Stimulated activated CD4-positive, alpha-beta T cell treated with anti-CD3 and anti-CD28 coated beads, Interleukin-15, amount 100 ng/mL, for 1 hour (primary cell): ENCODE results near the gene TMEM132C.

Source experiments
- DNase-seq, 2 donors: peaks; one replicate each; pipeline ENCODE4 v3.0.0-alpha.2; 2020; ENCODE audit warnings: low read depth in 1 of 2, low spot score in 1 of 2

The TMEM132C gene

GRCh38 chr12:128606538-128606937 lies 339.6 kb downstream of the TMEM132C start:
- no peak for DNase-seq

GRCh38 chr12:128606970-128607369 lies 340.0 kb downstream of the TMEM132C start:
- no peak for DNase-seq

GRCh38 chr12:128607641-128608040 lies 340.7 kb downstream of the TMEM132C start:
- DNase-seq = no peak

GRCh38 chr12:128609861-128610260 lies 342.9 kb downstream of the TMEM132C start:
- no peak for DNase-seq

- DNase-seq = no peak
Observed at GRCh38 chr12:128611736-128612135, 344.8 kb downstream of the TMEM132C start.

- DNase-seq = no peak
Observed at GRCh38 chr12:128612150-128612850, 345.3 kb downstream of the TMEM132C start.

- no peak for DNase-seq
Observed at GRCh38 chr12:128613837-128614590, 347.0 kb downstream of the TMEM132C start.

- no peak for DNase-seq
Observed at GRCh38 chr12:128617304-128617833, 350.4 kb downstream of the TMEM132C start.

- DNase-seq = no peak
Observed at GRCh38 chr12:128619263-128619662, 352.3 kb downstream of the TMEM132C start.

GRCh38 chr12:128621304-128621703 lies 354.3 kb downstream of the TMEM132C start:
- no peak for DNase-seq

GRCh38 chr12:128623748-128624147 lies 356.8 kb downstream of the TMEM132C start:
- DNase-seq = no peak

- no peak for DNase-seq
Observed at GRCh38 chr12:128626808-128627320, 359.9 kb downstream of the TMEM132C start.

- DNase-seq = no peak
Observed at GRCh38 chr12:128627659-128628058, 360.7 kb downstream of the TMEM132C start.

- no peak for DNase-seq
Observed at GRCh38 chr12:128629979-128630378, 363.0 kb downstream of the TMEM132C start.

GRCh38 chr12:128637642-128638606 lies 371.0 kb downstream of the TMEM132C start:
- no peak for DNase-seq

- no peak for DNase-seq
Observed at GRCh38 chr12:128639089-128639488, 372.1 kb downstream of the TMEM132C start.

GRCh38 chr12:128643155-128643554 lies 376.2 kb downstream of the TMEM132C start:
- no peak for DNase-seq

GRCh38 chr12:128644664-128645296 lies 377.8 kb downstream of the TMEM132C start:
- DNase-seq = no peak

- DNase-seq = no peak
Observed at GRCh38 chr12:128649902-128650301, 382.9 kb downstream of the TMEM132C start.

GRCh38 chr12:128652136-128652751 lies 385.3 kb downstream of the TMEM132C start:
- DNase-seq = no peak
